HG02938 (cell line): ENCODE data around the gene BLOC1S2.
"Not testable (repeated sequence)": the region's sequence is repeated elsewhere in the genome, so short reads cannot be mapped to it uniquely, and the experiment has no call there.

Source experiments
- ATAC-seq: cut with Tn5 transposase; IDR thresholded peaks from one replicate; pipeline ENCODE4 v1.9.1; 2021; ENCODE audit warnings: mild to moderate bottlenecking, moderate library complexity; ENCODE audit not compliant: unreplicated experiment

BLOC1S2 gene

DNA sequence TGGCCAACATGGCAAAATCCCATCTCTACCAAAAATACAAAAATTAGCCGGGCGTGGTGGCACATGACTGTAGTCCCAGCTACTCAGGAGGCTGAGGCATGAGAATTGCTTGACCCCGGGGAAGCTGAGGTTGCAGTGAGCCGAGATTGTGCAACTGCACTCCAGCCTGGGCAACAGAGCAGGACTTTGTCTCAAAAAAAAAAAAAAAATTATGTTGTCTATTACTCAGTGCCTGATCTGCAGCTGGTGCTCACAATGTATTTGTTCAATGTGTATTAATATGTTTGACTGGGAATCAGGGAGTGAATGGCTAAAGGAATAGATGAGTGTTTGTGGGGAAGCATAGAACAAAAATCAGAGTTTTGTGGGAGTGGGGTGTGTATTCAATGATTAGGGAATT is 5.8 kb upstream of the BLOC1S2 start:
- ATAC-seq, result not testable (repeated sequence)

- ATAC-seq, result no peak
Observed at GRCh38 chr10:100291356-100291755, 4.9 kb upstream of the BLOC1S2 start.

- no peak for ATAC-seq
Observed at GRCh38 chr10:100289641-100290040, 3.2 kb upstream of the BLOC1S2 start.

DNA sequence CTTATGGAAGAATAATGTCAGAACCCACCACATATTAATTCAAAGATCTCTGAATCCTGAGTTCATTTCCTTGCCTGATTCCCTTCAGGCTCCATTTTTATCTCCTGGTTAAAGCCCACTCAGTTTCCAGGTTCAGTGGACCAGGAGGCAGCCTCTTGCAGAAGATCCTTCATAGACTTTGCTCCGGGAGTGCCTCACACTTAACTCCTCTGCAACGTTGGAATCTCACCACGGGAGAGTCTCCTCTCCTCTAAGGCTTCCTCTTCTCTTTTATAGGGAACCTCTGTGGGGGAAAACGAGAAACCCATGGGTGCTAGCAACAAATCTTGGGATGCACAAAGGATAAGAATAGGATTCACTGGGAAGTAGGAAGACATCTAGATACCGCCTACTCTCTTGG is 1.7 kb upstream of the BLOC1S2 start:
- no peak for ATAC-seq

DNA sequence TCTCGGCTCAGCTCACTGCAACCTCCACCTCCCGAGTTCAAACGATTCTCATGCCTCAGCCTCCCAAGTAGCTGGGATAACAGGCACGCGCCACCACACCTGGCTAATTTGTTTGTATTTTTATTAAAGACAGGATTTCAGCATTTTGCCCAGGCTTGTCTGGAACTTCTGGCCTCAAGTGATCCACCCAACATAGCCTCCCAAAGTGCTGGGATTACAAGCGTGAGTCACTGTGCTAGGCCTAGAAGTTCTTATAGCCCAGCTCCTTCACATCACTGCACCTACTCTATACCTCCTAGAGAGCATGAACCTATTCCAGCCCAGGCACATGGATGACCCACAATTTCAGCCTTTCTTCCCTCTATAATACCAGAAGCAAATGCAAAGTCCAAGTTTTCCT is 1.3 kb upstream of the BLOC1S2 start:
- ATAC-seq, result no peak

- not testable (repeated sequence) for ATAC-seq
Observed at GRCh38 chr10:100285326-100285725, 1.2 kb downstream of the BLOC1S2 start.

- no peak for ATAC-seq
Observed at GRCh38 chr10:100282907-100283306, 3.6 kb downstream of the BLOC1S2 start.

- not testable (repeated sequence) for ATAC-seq
Observed at GRCh38 chr10:100276971-100277370, 9.5 kb downstream of the BLOC1S2 start.

DNA sequence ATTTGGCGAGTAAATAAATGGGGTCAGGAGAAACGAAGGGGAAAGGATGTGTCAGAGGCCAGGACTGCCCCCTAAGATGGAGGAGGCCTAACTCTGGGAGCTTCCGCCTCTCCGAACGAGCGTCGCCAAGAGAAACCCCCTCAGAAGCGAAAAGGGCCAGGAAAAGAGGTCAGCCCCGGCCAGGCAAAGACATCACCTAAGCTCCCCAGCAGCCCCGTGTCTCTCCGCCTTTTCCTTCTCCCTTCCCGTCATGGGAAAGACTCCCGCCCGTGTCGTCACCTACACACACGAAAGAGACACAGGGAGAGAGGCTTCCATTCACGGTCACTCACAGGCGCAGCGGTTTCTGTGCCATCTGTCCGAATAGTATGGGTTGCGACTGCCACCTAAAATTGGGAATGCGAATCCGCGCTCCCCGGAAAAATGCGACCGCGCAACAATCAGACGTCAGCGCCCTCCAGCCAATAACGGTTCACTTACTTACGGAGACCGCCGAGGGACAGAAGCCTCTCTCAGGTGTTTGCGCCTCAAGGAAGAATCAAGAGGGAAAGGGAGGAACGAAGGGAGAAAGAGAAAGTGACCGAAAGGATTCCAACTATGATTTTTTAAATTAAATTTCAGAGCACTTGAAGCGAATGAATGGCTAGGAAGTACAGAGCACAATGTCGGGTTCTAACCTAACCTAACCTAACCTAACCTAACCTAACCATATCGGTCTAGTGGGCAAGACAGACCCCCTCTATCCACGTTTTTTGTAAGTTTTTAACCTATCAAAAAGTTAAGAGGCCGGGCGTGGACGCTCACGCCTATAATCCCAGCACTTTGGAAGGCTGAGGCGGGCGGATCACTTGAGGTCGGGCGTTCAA is 19.0 kb downstream of the BLOC1S2 start, which contains the start of gene CWF19L1:
Gene CWF19L1 (minus strand): TSS at position 400 of the 866 bp plus-strand sequence. CDS start 45 bp downstream, at position 355.
- ATAC-seq, result peak; percentile 65

GRCh38 chr10:100265821-100266485 is 20.5 kb downstream of the BLOC1S2 start:
- no peak for ATAC-seq

DNA sequence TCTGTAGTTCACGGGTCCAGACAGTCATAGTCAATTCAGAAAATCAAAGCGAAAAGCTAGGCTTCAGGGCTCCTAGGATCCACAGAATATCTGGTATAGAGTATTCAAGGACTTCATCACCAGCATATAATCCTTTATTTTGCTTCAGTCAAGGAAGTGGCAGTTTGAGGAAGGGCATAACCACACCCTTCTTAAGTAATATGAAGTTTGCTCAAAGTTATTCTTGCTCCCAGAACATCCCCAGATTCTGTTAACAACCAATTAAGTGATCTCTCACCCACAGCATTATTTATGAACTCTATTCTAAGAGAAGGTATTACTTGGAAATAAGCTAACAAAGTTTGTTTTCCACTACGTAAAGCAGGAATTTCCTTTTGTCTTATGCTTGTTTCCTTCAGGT is 32.3 kb downstream of the BLOC1S2 start:
- ATAC-seq, result no peak

DNA sequence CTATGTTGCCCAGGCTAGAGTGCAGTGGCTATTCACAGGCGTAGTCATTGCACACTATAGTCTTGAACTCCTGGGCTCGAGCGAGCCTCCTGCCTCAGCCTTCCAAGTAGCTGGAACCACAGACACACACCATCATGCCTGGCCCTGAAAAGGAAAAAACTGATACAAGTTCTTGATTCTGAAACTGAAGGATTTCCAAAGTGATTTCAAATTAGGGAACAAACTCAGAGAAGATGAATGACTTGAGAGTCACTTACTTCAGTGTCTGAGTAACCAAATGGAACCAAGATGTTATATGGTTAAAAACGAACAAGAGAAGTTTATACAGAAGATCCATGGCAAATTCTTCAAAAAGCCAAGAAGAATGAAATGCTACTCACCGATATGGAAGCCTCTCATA is 33.4 kb downstream of the BLOC1S2 start:
- ATAC-seq, result no peak

GRCh38 chr10:100248820-100249219 is 37.7 kb downstream of the BLOC1S2 start:
- ATAC-seq, result no peak

GRCh38 chr10:100245484-100246220 is 40.8 kb downstream of the BLOC1S2 start:
- ATAC-seq, result no peak

- ATAC-seq, result no peak
Observed at GRCh38 chr10:100239851-100240250, 46.6 kb downstream of the BLOC1S2 start.

DNA sequence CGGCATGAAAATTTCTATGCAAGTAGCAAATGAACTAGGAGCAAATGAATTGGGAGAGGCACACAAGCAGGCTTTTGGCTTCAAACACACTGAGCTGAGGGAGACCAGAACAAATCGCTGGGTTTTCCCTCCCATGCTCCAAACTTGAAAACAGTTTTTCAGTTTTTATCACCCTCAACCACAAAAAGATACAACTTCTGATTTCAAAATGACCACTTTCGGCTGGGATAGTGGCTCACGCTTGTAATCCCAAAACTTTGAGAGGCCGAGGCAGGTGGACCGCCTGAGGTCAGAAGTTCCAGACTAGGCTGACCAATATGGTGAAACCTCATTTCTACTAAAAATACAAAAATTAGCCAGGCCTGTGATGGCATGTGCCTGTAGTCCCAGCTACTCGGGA is 48.1 kb downstream of the BLOC1S2 start:
- no peak for ATAC-seq

DNA sequence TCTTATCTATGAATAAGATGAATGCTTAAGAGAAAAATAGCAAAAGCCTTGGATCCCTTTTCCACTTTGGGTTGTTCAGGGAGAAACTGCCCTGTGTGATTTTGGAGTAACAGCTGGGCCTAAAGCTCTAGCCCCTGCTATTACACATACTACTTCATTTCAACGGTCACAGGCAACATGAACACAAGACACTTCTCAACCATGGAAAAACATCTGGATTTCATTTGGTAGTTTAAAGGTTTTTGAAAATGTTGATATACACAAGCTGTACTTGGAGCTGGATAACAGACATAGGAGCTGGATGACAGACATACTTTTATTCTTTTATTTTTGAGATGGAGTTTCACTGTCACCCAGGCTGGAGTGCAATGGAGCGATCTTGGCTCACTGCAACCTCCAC is 54.4 kb downstream of the BLOC1S2 start:
- no peak for ATAC-seq

- ATAC-seq, result no peak
Observed at GRCh38 chr10:100229819-100230422, 56.6 kb downstream of the BLOC1S2 start.

DNA sequence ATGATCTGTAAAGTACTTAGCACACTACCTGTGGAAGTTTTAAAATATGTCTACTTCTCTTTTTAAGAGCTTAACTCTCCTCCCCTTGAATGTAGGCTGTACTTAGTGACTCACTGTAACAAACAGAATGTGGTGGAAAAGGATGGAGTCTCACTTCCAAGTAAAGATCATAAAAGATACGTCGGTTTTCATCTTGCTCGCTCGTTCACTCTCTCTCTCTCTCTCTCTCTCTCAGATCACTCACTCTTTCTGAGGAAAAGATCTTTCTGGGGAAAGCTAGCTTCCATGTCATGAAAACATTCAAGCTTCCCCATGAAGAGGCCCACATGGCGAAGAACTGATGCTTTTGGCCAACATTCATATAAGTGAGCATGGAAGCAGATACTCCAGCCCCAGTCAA is 62.6 kb downstream of the BLOC1S2 start:
- no peak for ATAC-seq
